HepG2 (cell line): ENCODE results near the gene TCF3. TPM values are rescaled to one million over a fixed set of nuclear protein-coding genes. Genes with fewer than 3 reads are reported as not detected.

ENCODE experiments used
- ASH2L ChIP-seq: fragments of 300-600, 200-600 bp; sonication (generic); IDR thresholded peaks from 2 replicates; pipeline ENCODE4 v1.7.0; 2017; ENCODE audit warnings: low read depth, mild to moderate bottlenecking, moderate library complexity, mixed read lengths, low read length; ENCODE audit not compliant: insufficient read length
- ATAD3A ChIP-seq: sonication (generic); formaldehyde crosslinking; IDR thresholded peaks from 2 replicates; pipeline ENCODE4 v1.4.0; 2020; ENCODE audit warnings: missing genetic modification reagents
- CBX1 ChIP-seq: IDR thresholded peaks from one replicate; pipeline ENCODE4 v1.6.1; 2016; ENCODE audit warnings: antibody characterized with exemption, low read depth
- CENPT ChIP-seq: sonication (generic); formaldehyde crosslinking; IDR thresholded peaks from 2 replicates; pipeline ENCODE4 v1.8.0; 2022; ENCODE audit warnings: low read depth, mild to moderate bottlenecking, moderate library complexity, missing genetic modification reagents
- CREBL2 ChIP-seq: sonication (generic); formaldehyde crosslinking; IDR thresholded peaks from 2 replicates; pipeline ENCODE4 v1.8.1; 2023; ENCODE audit warnings: missing genetic modification reagents, mild to moderate bottlenecking, borderline replicate concordance
- DNMT3B ChIP-seq: conservative IDR thresholded peaks from 2 replicates; pipeline ENCODE4 v1.6.1; 2016; ENCODE audit warnings: missing biosample characterization, control low read depth
- HES4 ChIP-seq: sonication (generic); formaldehyde crosslinking; IDR thresholded peaks from 2 replicates; pipeline ENCODE4 v1.9.0; 2021; ENCODE audit warnings: mild to moderate bottlenecking, missing genetic modification reagents, borderline replicate concordance
- HOXA3 ChIP-seq: sonication (generic); formaldehyde crosslinking; IDR thresholded peaks from 2 replicates; pipeline ENCODE4 v1.5.0; 2020; ENCODE audit warnings: missing genetic modification reagents
- MAX ChIP-seq: IDR thresholded peaks from 2 replicates; pipeline ENCODE4 v1.6.1; 2012; ENCODE audit warnings: inconsistent platforms
- MED8 ChIP-seq: sonication (generic); formaldehyde crosslinking; IDR thresholded peaks from 2 replicates; pipeline ENCODE4 v1.8.1; 2023; ENCODE audit warnings: mild to moderate bottlenecking, missing genetic modification reagents; ENCODE audit not compliant: insufficient replicate concordance
- ONECUT2 ChIP-seq: sonication (generic); formaldehyde crosslinking; IDR thresholded peaks from 2 replicates; pipeline ENCODE4 v1.4.0; 2020; ENCODE audit warnings: missing genetic modification reagents
- POLR2AphosphoS5 ChIP-seq: IDR thresholded peaks from 2 replicates; pipeline ENCODE4 v1.6.1; 2012; ENCODE audit warnings: low read depth, low read length
- RARG ChIP-seq: sonication (generic); formaldehyde crosslinking; IDR thresholded peaks from 2 replicates; pipeline ENCODE4 v1.4.0; 2020; ENCODE audit warnings: low read depth, mild to moderate bottlenecking, missing genetic modification reagents
- REL ChIP-seq: sonication (generic); formaldehyde crosslinking; conservative IDR thresholded peaks from 2 replicates; pipeline ENCODE4 v1.8.0; 2022; ENCODE audit warnings: mild to moderate bottlenecking, missing genetic modification reagents, moderate library complexity
- SMAD1 ChIP-seq: sonication (generic); formaldehyde crosslinking; IDR thresholded peaks from 2 replicates; pipeline ENCODE4 v1.4.0; 2020; ENCODE audit warnings: missing genetic modification reagents, low read depth, mild to moderate bottlenecking, borderline replicate concordance
- SMARCC2 ChIP-seq: fragments of 450-650 bp; IDR thresholded peaks from 2 replicates; pipeline ENCODE4 v1.6.1; 2017; ENCODE audit warnings: antibody characterized with exemption, mild to moderate bottlenecking
- TCF12 ChIP-seq, 2 experiments: fragments of 450-650 bp in 1 of 2; sonication (generic) in 1 of 2; formaldehyde crosslinking in 1 of 2; IDR thresholded peaks; 2 replicates each; pipeline versions ENCODE4 v1.6.1 to v1.8.0; 2017 to 2022; ENCODE audit warnings: antibody characterized with exemption in 1 of 2, mild to moderate bottlenecking in 1 of 2, missing genetic modification reagents in 1 of 2, moderate library complexity in 1 of 2
- TGIF2 ChIP-seq: IDR thresholded peaks from 2 replicates; pipeline ENCODE4 v1.6.1; 2016; ENCODE audit warnings: control low read depth, missing compliant biosample characterization
- THAP8 ChIP-seq: sonication (generic); formaldehyde crosslinking; IDR thresholded peaks from 2 replicates; pipeline ENCODE4 v1.5.1; 2020; ENCODE audit warnings: missing genetic modification reagents, mild to moderate bottlenecking, borderline replicate concordance
- ZBTB14 ChIP-seq: sonication (generic); formaldehyde crosslinking; IDR thresholded peaks from 2 replicates; pipeline ENCODE4 v1.4.0; 2020; ENCODE audit warnings: missing genetic modification reagents
- ZNF331 ChIP-seq: sonication (generic); formaldehyde crosslinking; IDR thresholded peaks from 2 replicates; pipeline ENCODE4 v1.4.0; 2020; ENCODE audit warnings: missing genetic modification reagents
- ZNF33A ChIP-seq: sonication (generic); formaldehyde crosslinking; IDR thresholded peaks from 2 replicates; pipeline ENCODE4 v1.5.1; 2020; ENCODE audit warnings: missing genetic modification reagents, mild to moderate bottlenecking, moderate library complexity, borderline replicate concordance
- ZNF496 ChIP-seq: sonication (generic); formaldehyde crosslinking; IDR thresholded peaks from 2 replicates; pipeline ENCODE4 v1.8.1; 2023; ENCODE audit warnings: mild to moderate bottlenecking, moderate library complexity, missing genetic modification reagents; ENCODE audit not compliant: insufficient replicate concordance
- ZNF512 ChIP-seq: sonication (generic); formaldehyde crosslinking; IDR thresholded peaks from 2 replicates; pipeline ENCODE4 v1.4.0; 2020; ENCODE audit warnings: mild to moderate bottlenecking, missing genetic modification reagents
- ZNF781 ChIP-seq: sonication (generic); formaldehyde crosslinking; IDR thresholded peaks from 2 replicates; pipeline ENCODE4 v1.5.1; 2020; ENCODE audit warnings: borderline replicate concordance, mild to moderate bottlenecking, missing genetic modification reagents; ENCODE audit errors: not compliant biosample characterization
- ZNF83 ChIP-seq: sonication (generic); formaldehyde crosslinking; IDR thresholded peaks from 2 replicates; pipeline ENCODE4 v1.4.0; 2020; ENCODE audit warnings: missing genetic modification reagents, mild to moderate bottlenecking, borderline replicate concordance
- polyA plus RNA-seq, 8 experiments: library from polyadenylated mRNA; depleted of rRNA in 3 of 8; stranded (reverse) in 7 of 8; unstranded in 1 of 8; fragments of >200 nt; fragmentation: Illumina TruSeq in 4 of 8; extraction: Trizol in 4 of 8; gene quantifications; 2 replicates each; pipeline versions ENCODE4 v1.2.1 to v1.2.3, GENCODE V29; 2011 to 2016; ENCODE audit warnings: low read depth in 4 of 8, missing spikeins in 1 of 8, mixed read lengths in 1 of 8; ENCODE audit not compliant: insufficient read depth in 1 of 8
- total RNA-seq, 5 experiments: library from RNA; depleted of rRNA; stranded (reverse); fragments of >200 nt; fragmentation: Illumina TruSeq; extraction: Trizol; gene quantifications; 2 replicates each; pipeline ENCODE4 v1.2.3, GENCODE V29; 2016; ENCODE audit warnings: low read depth in 1 of 5

The TCF3 gene
- total and polyA plus RNA-seq, 2 of the 13 experiments (the other 11 are each of a cell fraction or from before 2014, with no cell fraction given): 51.4 to 53.2 TPM

GRCh38 chr19:1590641-1591397 lies 61.6 kb downstream of the TCF3 start (continued):
- TF ChIP-seq ZNF512 (CRISPR knock-in tag): 0 out of 2 replicates have a peak, but pooled peaks have one; percentile 11
- no peak for TF ChIP-seq ASH2L
- TF ChIP-seq HES4 (CRISPR knock-in tag): no peak
- TF ChIP-seq ZNF781 (CRISPR knock-in tag): peak; percentile 89
- no peak for TF ChIP-seq ZNF331 (CRISPR knock-in tag)
- TF ChIP-seq MED8 (CRISPR knock-in tag): peak; percentile 26
- TF ChIP-seq ZNF496 (CRISPR knock-in tag): no peak
- TF ChIP-seq MAX: peak; percentile 35; the same call in 1 of the 2 replicates
- no peak for TF ChIP-seq SMAD1
- no peak for TF ChIP-seq CENPT (CRISPR knock-in tag)
- peak; percentile 58; the same call in 1 of the 2 replicates for TF ChIP-seq POLR2AphosphoS5
- no peak for TF ChIP-seq TCF12 (IDR thresholded peaks at IDR 0.05)
- peak; percentile 57; the same call in 1 of the 2 replicates for TF ChIP-seq TCF12 (CRISPR knock-in tag; IDR thresholded peaks at IDR 0.05)
- 0 out of 2 replicates have a peak, but pooled peaks have one; percentile 29 for TF ChIP-seq ZBTB14 (CRISPR knock-in tag)
- no peak for TF ChIP-seq ZNF33A (CRISPR knock-in tag)
- TF ChIP-seq DNMT3B: no peak
- no peak for TF ChIP-seq ATAD3A (CRISPR knock-in tag)
- no peak for TF ChIP-seq THAP8 (CRISPR knock-in tag)
- TF ChIP-seq TGIF2 (CRISPR knock-in tag): peak; percentile 73; the same call in 1 of the 2 replicates
- no peak for TF ChIP-seq ONECUT2 (CRISPR knock-in tag)
- TF ChIP-seq HOXA3 (CRISPR knock-in tag): no peak
- no peak for TF ChIP-seq RARG (CRISPR knock-in tag)
- no peak for TF ChIP-seq REL (CRISPR knock-in tag)
- TF ChIP-seq CBX1: no peak
- no peak for TF ChIP-seq CREBL2 (CRISPR knock-in tag)
- no peak for TF ChIP-seq ZNF83 (CRISPR knock-in tag)
- no peak for TF ChIP-seq SMARCC2
